CD4-positive, alpha-beta T cell treated with Interleukin-4 for 4 hours (primary cell): ENCODE data around the gene TPH1.
"Not testable (repeated sequence)": the region's sequence is repeated elsewhere in the genome, so short reads cannot be mapped to it uniquely, and the experiment has no call there.

Experiments used
- DNase-seq: peaks from one replicate; pipeline ENCODE4 v3.0.0-alpha.2; 2020

The TPH1 gene

DNA sequence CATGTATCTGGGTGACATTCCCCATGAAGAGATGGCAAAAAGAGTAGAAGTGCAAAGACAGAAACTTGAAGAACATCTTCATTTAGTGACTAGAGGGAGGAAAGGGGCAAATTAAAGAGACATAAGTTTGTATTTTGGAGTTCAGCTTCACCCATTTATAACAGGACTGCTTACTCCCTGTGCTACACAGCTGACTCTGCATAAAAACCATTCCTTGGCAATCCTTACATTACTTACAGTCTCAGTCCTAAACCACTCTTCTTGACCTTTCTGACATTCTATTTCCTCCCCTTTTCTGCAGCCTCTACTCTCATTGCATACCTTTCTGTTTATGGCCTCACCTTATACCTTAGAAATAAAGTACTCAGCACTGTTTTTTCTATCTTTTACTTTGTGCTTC, 26.4 kb downstream of the TPH1 start:
- DNase-seq: no peak

DNA sequence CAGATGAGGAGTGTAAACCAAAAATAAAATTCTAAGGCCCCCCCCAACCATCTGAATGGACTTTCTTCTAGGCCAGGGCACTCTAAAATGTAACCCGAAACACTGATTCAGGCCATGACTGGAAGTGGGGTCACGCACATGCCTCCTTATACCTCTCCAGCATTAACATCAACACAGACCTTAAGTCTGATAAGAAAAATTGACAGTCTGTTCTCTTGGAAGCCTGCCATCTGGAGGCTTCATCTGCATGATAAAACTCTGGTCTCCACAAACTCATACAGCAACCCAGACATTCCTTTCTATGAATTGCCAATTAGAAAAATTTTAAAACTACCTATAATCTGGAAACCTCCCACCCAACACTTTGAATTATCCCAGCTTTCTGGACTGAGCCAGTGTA, 29.3 kb downstream of the TPH1 start:
- no peak for DNase-seq

DNA sequence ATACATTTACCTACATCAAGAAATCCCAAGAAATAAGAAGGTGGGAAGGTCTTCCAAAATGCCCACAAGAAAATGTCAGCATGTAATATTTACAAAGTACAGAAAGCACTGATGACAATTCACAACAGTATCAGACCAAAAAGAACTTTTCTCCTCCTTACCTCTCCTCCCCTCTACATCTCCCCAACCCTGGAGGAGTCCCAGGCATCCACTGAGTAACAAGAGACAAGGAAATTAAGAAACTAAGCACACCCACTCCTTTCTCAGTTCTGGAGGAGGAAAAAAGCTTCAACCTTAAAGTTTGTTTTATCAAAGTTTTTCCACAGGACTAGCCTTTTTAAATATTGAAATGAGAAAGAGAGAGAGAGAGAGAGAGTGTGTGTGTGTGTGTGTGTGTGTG, 31.2 kb downstream of the TPH1 start:
- no peak for DNase-seq

DNA sequence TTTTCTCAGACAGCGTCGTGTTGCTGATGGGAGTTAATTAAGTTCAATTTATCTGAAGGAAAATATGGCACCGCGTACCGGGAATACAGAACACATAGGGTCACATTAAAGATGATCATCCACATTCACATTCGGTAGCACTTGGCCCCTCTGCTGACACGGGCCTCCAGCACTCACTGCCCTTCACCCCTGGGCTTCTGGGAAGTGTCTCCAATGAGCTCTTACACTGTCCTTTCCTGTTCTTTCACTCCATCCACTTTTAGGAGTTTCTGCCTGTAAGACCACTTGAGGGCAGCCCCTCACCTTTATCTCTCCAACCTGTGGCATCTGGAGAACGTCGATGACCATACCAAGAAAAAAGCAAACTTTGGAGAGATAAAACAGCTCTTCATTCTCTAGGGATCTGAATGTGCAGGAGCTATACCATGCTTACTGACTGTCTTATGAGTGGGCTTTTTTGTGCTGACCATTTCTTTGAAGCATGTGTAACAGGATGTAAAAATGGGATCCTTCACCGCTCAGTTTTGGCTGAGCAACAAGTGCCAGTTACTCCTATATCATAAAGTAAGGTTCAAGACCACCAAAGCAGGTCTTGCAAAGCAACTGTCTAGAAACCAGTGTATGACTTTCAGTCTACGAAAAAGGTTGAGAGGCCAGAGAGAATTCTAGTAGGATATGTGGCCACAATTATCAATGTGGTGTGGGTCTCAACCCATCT, 32.1 kb downstream of the TPH1 start:
- no peak for DNase-seq

DNA sequence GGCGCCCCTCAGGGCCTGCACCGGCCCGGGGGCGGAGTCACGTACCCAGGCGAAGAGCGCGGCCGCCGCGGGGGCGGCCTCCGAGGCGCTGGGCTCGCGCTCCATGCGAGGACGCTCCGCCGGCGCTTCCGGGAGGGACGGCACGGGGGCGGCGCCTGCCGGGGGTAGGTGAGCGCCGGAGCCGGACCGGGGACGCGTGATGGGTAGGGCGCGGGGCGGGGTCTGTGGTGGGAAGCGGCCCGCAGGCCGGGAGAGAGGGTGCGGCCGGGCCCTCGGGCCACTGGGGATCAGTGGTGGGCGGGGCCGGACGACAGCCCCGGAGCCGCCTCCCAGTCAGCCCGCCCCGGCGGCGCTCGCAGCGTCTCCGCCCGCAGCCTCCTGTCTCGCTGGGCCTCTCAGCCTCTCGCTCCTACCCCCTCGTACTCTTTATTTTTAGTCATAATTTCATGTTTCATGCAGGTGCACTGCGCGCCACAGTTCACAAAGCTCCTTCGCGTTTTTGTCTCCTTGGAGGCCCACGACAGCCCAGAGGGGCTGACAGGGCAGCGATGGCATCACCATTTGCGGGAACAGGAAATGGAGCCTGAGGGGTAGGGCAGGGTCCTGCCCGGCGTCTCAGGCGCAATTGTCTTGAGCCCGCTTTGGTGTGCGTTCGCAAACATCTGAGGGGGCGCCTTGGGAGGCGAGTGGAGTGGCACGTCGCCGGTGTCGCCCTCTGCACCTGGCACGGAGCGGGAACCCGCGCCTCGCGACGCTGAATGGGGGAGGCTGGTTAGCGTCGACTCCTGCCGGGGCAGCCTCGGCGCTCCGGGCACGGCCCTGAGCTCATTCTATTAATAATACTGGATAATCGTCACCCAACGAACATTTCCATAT, 32.9 kb downstream of the TPH1 start, which contains the start of gene SERGEF:
TSS of gene SERGEF (minus strand) at position 142 of the 876 bp plus-strand sequence. CDS start at position 105, 37 bp downstream.
- peak; percentile 94 for DNase-seq

DNA sequence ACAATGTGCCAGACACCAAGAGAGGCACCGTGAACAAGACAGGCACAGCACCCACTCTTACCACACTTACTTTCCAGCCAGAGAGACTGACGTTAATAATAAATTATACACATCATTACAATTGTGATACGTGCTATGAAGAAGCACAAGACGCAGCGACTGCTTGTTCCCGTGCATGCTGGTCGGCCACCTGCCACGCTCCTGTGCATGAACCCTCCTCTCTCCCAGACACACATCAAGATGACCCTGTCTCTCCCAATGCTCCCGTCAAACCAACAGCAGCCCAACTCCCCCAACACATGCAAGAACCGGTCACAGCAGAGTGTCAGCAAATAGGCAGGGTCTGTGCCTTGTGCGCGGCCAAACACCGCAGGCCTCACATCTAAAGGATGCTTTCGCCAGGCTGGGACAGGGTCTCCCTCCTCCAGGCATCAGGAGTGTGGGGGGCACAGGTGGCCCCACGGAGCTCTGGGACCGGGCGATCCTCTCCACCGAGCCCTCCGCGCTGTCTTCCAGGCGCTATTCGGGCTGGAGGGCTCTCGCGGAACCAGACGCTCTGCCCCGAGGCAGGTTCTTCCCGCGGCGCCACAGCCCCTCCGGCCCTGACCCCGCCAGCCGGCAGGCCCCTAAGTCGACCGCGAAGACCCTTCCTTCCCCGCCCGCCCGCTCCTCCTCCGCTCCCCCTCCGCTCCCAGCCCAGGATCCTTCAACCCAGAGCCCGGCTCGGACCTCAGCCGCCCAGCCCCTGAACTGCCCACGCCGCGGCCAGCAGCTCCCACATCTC, 33.8 kb downstream of the TPH1 start:
- DNase-seq: no peak

DNA sequence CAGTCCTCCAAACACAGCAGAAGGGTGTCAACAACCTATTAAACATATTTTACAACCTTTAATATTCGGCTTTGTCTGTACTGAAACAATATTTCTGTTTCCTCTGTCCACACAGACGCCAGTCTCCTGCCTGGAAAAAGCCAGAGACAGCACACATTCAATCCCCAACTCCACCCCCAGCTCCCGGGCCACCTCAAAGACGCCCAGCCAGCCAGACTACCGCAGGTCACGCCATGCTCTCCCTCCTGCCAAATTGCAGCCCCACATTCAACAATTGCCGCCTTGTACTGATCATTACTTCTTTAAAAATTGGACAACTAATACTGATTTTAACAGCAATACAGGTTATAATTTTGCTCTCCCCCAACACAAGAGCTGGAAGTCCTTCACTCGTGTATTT, 34.4 kb downstream of the TPH1 start:
- no peak for DNase-seq

DNA sequence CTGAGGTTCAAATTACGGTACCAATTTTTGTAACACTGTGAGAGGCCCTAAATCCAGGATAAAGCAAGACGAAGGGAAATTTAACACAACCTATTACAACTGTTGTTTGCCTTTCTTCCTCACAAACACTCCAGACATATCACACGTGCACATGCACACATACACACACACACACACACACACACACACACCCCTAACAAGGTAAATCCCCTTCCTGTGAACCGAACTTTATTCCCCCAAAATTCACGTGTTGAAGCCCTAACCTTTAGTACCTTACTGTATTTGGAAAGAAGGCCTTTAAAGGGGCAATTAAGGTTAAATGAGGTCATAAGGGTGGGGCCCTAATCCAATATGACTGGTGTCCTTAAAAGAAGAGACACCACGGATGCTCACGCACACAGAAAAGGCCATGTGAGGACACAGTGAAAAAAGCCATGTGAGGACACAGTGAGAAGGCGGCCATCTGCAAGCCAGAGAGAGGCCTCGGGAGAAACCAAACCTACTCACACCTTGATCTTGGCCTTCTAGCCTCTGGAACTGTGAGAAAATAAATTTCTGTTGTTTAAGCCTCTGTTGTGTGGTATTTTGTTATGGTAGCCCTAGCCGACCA, 35.0 kb downstream of the TPH1 start:
- no peak for DNase-seq

DNA sequence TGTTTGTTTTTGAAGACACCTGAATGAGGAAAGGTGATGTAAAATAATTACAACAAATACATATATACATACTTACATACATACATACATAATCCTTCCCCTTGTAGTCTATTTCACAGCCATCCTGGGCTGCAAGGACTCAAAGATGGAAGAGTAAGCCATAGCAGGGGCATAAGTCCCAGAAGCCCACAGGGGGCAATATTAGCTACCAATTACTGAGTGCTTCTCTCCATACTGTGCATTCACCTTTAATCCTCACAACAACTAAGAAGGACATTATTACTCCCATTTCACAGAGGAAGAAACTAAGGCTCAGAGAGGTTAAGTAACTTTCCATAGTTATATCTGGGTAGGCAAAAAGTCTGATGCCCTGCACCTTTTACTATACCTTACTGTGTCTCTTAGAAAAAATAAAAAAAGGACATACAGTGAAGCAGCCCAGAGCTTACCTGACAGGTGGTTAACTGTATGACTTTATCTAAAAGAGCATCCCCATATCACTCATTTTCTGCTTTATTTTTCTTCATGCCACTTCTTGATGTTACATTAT, 35.9 kb downstream of the TPH1 start:
- peak; percentile 34 for DNase-seq

GRCh38 chr11:18005376-18006129, 40.5 kb downstream of the TPH1 start:
- DNase-seq: no peak

GRCh38 chr11:18001191-18001590, 44.9 kb downstream of the TPH1 start:
- no peak for DNase-seq

DNA sequence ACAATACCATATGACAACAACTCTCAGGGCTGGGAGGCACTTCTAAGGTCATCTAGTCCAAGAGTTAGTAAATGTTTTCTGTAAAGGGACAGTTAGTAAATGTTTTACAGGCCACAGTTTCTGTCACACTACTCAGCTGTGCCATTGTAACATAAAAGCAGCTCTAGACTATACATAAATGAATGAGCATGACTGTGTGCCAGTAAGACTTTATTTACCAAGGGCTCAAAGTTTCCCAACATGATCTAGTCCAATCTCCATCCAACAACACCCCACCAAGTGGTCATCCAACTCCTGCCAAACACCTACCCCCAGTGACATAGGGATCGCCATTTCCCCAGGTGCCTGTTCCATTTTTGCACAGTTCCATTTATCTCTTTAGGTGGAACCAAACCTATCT, 45.3 kb downstream of the TPH1 start:
- DNase-seq: no peak

DNA sequence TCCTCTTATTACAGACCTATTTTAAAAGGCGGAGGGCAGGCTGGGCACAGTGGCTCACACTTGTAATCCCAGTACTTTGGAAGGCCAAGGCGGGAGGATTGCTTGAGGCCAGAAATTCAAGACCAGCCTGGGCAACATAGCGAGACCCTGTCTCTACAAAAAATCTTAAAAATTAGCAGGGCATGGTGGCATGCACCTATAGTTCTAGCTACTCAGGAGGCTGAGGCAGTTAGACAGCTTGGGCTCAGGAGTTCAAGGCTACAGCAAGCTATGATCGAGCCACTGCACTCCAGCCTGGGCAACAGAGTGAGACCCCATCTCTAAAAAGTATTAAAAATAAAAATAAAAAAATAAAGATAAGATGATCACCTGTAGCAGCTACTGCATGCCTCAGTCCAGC, 45.9 kb downstream of the TPH1 start:
- DNase-seq: not testable (repeated sequence)
